Retinal pigment epithelial cell (primary cell): Measurements from ENCODE around the gene MSANTD4.
A peak's percentile ranks its signal among the peaks of the same experiment; 100 is the strongest.

Experiments used
- DNase-seq: peaks from one replicate; pipeline ENCODE4 v3.0.0-alpha.2; 2010; ENCODE audit warnings: low read depth
- H3K4me3 ChIP-seq: 2 replicates; pipeline ENCODE4 v1.5.1; 2011; ENCODE audit warnings: mild to moderate bottlenecking, low read length, control low read depth, moderate library complexity
- TF ChIP-seq, protein P1 (sequence below): conservative IDR thresholded peaks from 2 replicates; pipeline ENCODE4 v1.5.1; 2011; ENCODE audit warnings: low read depth, low read length, control low read depth, inconsistent platforms

MSANTD4 gene

DNA sequence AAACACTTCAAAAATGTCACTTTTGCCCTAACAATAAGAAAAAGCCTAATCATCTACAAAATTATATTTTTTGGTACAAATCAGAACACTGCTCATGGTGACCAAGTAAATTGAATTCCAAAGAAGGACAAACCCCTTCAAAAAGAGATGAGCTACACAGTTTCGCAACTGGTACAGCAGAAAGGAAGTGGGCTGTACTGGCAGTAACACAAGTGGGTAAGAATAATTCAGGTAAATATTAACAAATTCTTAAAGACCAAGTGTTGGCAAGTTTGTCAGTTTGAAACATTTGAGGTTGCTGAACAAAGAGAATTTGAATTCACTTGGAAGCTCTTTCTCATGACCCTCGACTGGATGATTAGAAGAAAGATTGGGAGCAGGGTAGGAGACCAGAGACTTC, 35.5 kb downstream of the MSANTD4 start:
- TF ChIP-seq, protein P1, sequence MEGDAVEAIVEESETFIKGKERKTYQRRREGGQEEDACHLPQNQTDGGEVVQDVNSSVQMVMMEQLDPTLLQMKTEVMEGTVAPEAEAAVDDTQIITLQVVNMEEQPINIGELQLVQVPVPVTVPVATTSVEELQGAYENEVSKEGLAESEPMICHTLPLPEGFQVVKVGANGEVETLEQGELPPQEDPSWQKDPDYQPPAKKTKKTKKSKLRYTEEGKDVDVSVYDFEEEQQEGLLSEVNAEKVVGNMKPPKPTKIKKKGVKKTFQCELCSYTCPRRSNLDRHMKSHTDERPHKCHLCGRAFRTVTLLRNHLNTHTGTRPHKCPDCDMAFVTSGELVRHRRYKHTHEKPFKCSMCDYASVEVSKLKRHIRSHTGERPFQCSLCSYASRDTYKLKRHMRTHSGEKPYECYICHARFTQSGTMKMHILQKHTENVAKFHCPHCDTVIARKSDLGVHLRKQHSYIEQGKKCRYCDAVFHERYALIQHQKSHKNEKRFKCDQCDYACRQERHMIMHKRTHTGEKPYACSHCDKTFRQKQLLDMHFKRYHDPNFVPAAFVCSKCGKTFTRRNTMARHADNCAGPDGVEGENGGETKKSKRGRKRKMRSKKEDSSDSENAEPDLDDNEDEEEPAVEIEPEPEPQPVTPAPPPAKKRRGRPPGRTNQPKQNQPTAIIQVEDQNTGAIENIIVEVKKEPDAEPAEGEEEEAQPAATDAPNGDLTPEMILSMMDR: no peak

DNA sequence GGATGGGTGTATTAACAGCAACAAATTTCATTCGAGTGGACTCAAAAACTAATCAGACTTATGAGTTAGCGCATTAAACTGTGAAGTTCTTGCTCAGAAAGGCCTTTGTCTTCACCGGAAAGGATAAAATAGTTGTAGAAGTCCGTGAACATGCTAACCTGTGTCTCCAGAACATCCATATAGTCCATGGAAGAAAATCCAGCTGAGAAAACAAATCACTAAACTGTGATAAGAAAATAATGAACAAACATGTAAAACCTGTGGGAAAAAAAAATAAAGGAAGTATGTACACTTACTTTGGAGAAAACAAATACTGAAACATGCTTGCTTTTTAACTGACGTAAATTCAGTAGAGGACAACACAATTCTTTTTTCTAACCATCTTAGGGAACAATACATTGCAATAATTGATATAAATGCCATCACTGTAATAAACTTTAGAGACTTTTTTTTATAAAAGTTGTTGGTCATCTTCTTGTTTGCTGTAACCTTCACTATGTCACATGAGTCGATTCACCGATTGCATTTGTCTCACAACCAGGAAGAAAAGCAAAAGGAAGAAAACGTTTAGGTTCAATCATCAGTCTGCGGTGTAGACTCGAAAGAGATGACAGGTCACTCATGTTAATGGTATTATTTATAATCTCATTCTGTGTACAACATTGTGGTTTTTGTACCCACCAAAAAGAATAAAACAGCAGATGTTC, 41.9 kb downstream of the MSANTD4 start:
- no peak for DNase-seq
- no peak overlapping the region for H3K4me3 ChIP-seq
- TF ChIP-seq, protein P1: no peak

More for the DNA sequence above, 35.5 kb downstream of the MSANTD4 start:
- H3K4me3 ChIP-seq: no peak overlapping the region
- no peak for DNase-seq

DNA sequence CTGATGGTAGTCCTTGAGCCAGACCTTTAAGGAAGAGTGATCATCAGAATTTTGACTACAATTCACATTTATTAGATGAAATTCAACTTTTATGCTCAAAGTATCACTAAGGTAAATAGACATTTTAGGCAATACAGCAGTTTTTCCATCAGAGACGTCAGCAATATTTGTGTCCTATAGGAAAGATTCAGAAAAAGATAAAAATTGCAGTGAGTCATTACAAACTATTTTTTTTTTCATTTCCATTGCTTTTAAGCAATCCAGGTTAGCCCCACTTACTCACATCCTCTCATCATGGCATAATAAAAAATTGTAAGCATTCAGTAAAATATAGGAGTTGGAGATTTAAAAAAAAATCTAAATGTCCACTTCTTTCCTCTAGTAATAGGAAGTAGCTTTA, 46.9 kb downstream of the MSANTD4 start:
- no peak for DNase-seq
- TF ChIP-seq, protein P1: no peak
- H3K4me3 ChIP-seq: no peak overlapping the region

DNA sequence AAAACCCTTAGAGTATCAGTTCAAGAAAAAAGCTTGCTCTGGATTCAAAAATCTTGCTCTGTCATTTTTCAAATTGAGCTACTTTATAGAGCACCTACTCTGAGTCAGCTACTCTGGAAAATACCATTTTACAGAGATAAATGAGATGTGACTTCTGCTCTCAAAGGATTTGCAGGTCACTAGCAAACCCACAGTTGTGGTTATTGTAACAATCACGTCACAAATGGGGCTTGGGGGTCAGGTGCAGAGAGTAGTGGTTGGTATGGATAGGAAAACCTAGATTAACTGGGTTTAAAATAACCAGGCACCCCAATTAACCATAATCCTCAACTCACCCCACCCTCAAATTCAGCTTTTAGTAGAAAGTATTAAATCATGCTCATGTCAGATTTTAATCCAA, 52.3 kb downstream of the MSANTD4 start:
- TF ChIP-seq, protein P1: no peak
- H3K4me3 ChIP-seq: no peak overlapping the region
- peak; percentile 4 for DNase-seq

DNA sequence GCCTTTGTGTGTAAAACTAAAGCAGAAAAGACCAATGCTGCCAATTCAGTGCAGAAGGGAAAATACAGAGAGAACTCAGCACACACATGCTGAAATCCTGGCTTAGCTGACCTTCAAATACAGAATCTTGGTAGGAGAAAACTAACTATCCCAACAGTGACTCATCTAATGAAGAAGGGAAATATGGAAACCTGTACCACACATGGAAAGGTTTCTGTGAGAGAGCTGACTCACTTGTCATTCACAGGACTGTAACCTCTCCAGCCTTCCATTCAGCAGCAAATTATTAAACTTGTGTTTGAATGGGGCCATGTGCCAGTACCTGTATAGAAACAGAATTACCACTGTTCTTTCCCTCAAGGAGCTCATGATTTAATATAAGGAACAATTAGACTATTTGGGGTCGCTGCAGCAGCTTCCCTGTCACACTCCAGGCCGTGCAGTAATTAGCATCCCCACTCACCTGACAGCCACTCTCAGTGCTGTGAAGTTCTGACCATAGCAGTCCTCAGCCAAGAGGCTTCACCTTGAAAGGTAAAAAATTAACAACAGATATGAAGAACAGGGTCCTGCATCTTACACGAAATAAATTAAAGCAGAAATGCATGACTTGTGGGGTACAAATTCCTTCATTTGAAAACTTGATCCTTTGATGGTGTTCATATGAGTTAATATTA, 53.9 kb downstream of the MSANTD4 start:
- DNase-seq: peak; percentile 32
- no peak overlapping the region for H3K4me3 ChIP-seq
- TF ChIP-seq, protein P1: no peak

DNA sequence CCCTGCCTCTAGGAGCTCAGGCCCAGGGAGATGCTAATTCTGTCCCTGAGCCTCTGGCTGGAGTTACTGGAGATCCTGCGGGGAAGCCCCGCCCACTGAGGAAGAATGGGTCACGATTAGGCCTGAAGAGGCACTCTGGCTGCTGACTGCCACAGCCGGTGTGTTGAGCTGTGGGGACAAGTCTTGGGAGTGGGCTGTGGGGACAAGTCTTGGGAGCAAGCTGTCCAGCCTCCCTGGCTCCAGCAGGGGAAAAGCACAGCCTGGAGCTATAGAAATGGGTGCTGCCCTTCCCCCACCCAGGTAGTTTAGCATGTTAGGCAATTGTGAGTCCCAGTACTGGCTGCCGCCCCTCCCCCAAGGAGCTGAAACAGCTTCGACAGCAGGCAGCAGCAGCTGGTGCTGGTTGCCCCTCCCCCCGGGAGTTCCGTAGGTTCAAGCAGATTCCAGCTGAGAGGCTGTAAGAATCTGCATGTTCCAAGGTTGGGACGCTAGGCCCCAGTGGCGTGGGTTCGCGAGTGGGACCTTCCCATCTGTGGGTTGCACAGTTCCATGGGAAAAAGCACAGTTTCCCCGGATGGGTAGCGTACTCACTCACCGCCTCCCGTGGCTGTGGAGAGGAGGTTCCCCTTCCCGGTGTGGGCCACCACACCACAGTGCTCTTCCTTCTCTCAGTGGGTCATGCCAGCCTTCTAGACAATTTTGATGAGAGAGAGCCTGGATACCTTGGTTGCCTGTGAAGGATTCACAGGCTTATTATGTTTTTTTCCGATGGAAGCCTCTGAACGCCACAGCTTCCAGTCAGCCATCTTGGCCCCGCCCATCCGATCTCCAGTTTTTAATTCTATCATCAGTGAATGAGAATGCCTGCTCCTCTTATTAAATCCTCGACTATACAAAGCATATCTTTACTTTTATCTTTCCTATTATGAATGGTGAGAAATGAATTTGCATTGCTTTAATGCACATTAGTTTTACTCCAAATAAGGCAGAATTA, 61.5 kb downstream of the MSANTD4 start:
- DNase-seq: no peak
- TF ChIP-seq, protein P1: no peak
- H3K4me3 ChIP-seq: no peak overlapping the region
